Measurements from ENCODE around the gene UBA6.
"Not testable (repeated sequence)": the region's sequence is repeated elsewhere in the genome, so short reads cannot be mapped to it uniquely, and the experiment has no call there.

The UBA6 gene

GRCh38 chr4:67713529-67714247, 12.7 kb upstream of the UBA6 start:
- no peak for DNase-seq

- DNase-seq: no peak
Observed at GRCh38 chr4:67712650-67713528, 11.9 kb upstream of the UBA6 start.

GRCh38 chr4:67712000-67712625, 11.2 kb upstream of the UBA6 start:
- no peak for DNase-seq

GRCh38 chr4:67706682-67707081, 5.7 kb upstream of the UBA6 start:
- not testable (repeated sequence) for DNase-seq

GRCh38 chr4:67704843-67705242, 3.9 kb upstream of the UBA6 start:
- DNase-seq: no peak

- DNase-seq: no peak
Observed at GRCh38 chr4:67702166-67702565, 1.2 kb upstream of the UBA6 start.

GRCh38 chr4:67701517-67701850, 529 bp upstream of the UBA6 start:
- no peak for DNase-seq

GRCh38 chr4:67700116-67700737, 728 bp downstream of the UBA6 start:
- DNase-seq: no peak

- no peak for DNase-seq
Observed at GRCh38 chr4:67699603-67700002, 1.4 kb downstream of the UBA6 start.

GRCh38 chr4:67697860-67698687, 2.9 kb downstream of the UBA6 start:
- no peak for DNase-seq

GRCh38 chr4:67696061-67696460, 4.9 kb downstream of the UBA6 start:
- DNase-seq: no peak

- DNase-seq: no peak
Observed at GRCh38 chr4:67694662-67695061, 6.3 kb downstream of the UBA6 start.

- no peak for DNase-seq
Observed at GRCh38 chr4:67691328-67691727, 9.6 kb downstream of the UBA6 start.

- DNase-seq: no peak
Observed at GRCh38 chr4:67687636-67688035, 13.3 kb downstream of the UBA6 start.

GRCh38 chr4:67685532-67685859, 15.5 kb downstream of the UBA6 start:
- DNase-seq: no peak

- no peak for DNase-seq
Observed at GRCh38 chr4:67684839-67685531, 16.0 kb downstream of the UBA6 start.

- DNase-seq: no peak
Observed at GRCh38 chr4:67682266-67682665, 18.7 kb downstream of the UBA6 start.

- DNase-seq: no peak
Observed at GRCh38 chr4:67680581-67681222, 20.3 kb downstream of the UBA6 start.

GRCh38 chr4:67678612-67679011, 22.3 kb downstream of the UBA6 start:
- DNase-seq: no peak

- no peak for DNase-seq
Observed at GRCh38 chr4:67674098-67674497, 26.9 kb downstream of the UBA6 start.

GRCh38 chr4:67668315-67668714, 32.6 kb downstream of the UBA6 start:
- no peak for DNase-seq

GRCh38 chr4:67660418-67660817, 40.5 kb downstream of the UBA6 start:
- no peak for DNase-seq
